ENCODE results near the gene FAM240A.

FAM240A gene

DNA sequence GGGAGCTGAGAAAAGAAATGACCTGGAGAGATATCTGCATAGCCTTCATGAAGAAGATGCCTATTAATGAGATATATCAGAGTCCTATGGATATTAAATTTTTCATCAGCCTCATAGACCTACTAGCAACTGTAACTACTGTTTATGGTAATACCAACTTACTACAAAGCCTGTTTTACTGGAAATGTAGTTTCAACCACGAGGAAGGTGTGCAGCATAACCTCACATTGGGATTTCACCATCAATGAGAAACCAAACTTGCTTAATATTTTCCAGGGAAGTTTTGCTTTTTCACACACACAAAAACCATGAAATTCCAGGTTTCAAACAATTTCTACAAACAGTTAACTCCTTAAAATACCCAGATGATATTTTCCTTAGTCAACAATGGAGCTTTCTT lies 31.4 kb downstream of the FAM240A start:
- TF ChIP-seq ESRRG (CRISPR knock-in tag; IDR thresholded peaks at IDR 0.05) (no peak), CSDC2 (CRISPR knock-in tag; IDR thresholded peaks at IDR 0.05) (no peak), ZNF565 (CRISPR knock-in tag; conservative IDR thresholded peaks at IDR 0.05; ENCODE audit: low read depth) (no peak), ZFP3 (CRISPR knock-in tag; IDR thresholded peaks at IDR 0.05) (no peak), PPARA (CRISPR knock-in tag; IDR thresholded peaks at IDR 0.05; ENCODE audit: borderline replicate concordance) (no peak), ISL1 (CRISPR knock-in tag; IDR thresholded peaks at IDR 0.05) (no peak), GLIS3 (CRISPR knock-in tag; IDR thresholded peaks at IDR 0.05) (no peak), ARNTL (CRISPR knock-in tag; IDR thresholded peaks at IDR 0.05; ENCODE audit: borderline replicate concordance, low read depth) (no peak), ZC3H10 (CRISPR knock-in tag; IDR thresholded peaks at IDR 0.05) (no peak), TCF4 (CRISPR knock-in tag; IDR thresholded peaks at IDR 0.05; ENCODE audit: borderline replicate concordance) (no peak), OSR1 (CRISPR knock-in tag; IDR thresholded peaks at IDR 0.05) (no peak), ZNF8 (CRISPR knock-in tag; IDR thresholded peaks at IDR 0.05) (no peak), SNAI2 (CRISPR knock-in tag; IDR thresholded peaks at IDR 0.05) (no peak)
- TF ChIP-seq, protein P1, sequence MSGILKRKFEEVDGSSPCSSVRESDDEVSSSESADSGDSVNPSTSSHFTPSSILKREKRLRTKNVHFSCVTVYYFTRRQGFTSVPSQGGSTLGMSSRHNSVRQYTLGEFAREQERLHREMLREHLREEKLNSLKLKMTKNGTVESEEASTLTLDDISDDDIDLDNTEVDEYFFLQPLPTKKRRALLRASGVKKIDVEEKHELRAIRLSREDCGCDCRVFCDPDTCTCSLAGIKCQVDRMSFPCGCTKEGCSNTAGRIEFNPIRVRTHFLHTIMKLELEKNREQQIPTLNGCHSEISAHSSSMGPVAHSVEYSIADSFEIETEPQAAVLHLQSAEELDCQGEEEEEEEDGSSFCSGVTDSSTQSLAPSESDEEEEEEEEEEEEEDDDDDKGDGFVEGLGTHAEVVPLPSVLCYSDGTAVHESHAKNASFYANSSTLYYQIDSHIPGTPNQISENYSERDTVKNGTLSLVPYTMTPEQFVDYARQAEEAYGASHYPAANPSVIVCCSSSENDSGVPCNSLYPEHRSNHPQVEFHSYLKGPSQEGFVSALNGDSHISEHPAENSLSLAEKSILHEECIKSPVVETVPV (CRISPR knock-in tag; IDR thresholded peaks at IDR 0.05): no peak
- TF ChIP-seq, protein P2, sequence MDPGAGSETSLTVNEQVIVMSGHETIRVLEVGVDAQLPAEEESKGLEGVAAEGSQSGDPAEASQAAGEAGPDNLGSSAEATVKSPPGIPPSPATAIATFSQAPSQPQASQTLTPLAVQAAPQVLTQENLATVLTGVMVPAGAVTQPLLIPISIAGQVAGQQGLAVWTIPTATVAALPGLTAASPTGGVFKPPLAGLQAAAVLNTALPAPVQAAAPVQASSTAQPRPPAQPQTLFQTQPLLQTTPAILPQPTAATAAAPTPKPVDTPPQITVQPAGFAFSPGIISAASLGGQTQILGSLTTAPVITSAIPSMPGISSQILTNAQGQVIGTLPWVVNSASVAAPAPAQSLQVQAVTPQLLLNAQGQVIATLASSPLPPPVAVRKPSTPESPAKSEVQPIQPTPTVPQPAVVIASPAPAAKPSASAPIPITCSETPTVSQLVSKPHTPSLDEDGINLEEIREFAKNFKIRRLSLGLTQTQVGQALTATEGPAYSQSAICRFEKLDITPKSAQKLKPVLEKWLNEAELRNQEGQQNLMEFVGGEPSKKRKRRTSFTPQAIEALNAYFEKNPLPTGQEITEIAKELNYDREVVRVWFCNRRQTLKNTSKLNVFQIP (CRISPR knock-in tag; IDR thresholded peaks at IDR 0.05; ENCODE audit: borderline replicate concordance, low read depth): no peak
- TF ChIP-seq, protein P3, sequence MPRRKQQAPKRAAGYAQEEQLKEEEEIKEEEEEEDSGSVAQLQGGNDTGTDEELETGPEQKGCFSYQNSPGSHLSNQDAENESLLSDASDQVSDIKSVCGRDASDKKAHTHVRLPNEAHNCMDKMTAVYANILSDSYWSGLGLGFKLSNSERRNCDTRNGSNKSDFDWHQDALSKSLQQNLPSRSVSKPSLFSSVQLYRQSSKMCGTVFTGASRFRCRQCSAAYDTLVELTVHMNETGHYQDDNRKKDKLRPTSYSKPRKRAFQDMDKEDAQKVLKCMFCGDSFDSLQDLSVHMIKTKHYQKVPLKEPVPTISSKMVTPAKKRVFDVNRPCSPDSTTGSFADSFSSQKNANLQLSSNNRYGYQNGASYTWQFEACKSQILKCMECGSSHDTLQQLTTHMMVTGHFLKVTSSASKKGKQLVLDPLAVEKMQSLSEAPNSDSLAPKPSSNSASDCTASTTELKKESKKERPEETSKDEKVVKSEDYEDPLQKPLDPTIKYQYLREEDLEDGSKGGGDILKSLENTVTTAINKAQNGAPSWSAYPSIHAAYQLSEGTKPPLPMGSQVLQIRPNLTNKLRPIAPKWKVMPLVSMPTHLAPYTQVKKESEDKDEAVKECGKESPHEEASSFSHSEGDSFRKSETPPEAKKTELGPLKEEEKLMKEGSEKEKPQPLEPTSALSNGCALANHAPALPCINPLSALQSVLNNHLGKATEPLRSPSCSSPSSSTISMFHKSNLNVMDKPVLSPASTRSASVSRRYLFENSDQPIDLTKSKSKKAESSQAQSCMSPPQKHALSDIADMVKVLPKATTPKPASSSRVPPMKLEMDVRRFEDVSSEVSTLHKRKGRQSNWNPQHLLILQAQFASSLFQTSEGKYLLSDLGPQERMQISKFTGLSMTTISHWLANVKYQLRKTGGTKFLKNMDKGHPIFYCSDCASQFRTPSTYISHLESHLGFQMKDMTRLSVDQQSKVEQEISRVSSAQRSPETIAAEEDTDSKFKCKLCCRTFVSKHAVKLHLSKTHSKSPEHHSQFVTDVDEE (CRISPR knock-in tag; IDR thresholded peaks at IDR 0.05): no peak
- TF ChIP-seq, protein P4, sequence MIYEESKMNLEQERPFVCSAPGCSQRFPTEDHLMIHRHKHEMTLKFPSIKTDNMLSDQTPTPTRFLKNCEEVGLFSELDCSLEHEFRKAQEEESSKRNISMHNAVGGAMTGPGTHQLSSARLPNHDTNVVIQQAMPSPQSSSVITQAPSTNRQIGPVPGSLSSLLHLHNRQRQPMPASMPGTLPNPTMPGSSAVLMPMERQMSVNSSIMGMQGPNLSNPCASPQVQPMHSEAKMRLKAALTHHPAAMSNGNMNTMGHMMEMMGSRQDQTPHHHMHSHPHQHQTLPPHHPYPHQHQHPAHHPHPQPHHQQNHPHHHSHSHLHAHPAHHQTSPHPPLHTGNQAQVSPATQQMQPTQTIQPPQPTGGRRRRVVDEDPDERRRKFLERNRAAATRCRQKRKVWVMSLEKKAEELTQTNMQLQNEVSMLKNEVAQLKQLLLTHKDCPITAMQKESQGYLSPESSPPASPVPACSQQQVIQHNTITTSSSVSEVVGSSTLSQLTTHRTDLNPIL (CRISPR knock-in tag; IDR thresholded peaks at IDR 0.05; ENCODE audit: low read depth): no peak
- no peak for ATAC-seq

DNA sequence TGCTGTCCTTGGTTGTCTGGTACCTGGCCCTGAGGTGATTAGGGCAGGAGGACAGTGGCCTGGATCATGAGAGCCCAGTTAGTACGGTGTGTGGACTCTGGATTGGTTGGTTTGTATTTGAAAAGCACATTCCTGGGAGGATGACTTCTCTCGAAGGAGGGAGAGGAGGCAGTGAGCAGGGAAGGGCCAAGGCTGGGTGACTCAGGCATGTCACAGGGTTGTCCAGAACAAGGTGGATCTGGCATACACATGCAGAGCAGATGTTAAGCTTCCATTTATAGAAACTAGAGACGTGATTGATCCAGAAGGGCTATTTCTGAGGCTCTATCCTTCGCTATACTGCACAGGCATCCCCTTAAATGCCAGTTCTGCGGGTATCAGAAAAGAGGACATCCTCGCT lies 34.4 kb downstream of the FAM240A start:
- peak; percentile 51; the same call in 2 of the 3 replicates for ATAC-seq
- TF ChIP-seq ESRRG (CRISPR knock-in tag; IDR thresholded peaks at IDR 0.05) (no peak), TOX (CRISPR knock-in tag; IDR thresholded peaks at IDR 0.05; ENCODE audit: borderline replicate concordance) (no peak), SNAI2 (CRISPR knock-in tag; IDR thresholded peaks at IDR 0.05) (no peak), OSR1 (CRISPR knock-in tag; IDR thresholded peaks at IDR 0.05) (no peak), PPARA (CRISPR knock-in tag; IDR thresholded peaks at IDR 0.05; ENCODE audit: borderline replicate concordance) (no peak)
- TF ChIP-seq, protein P2 (CRISPR knock-in tag; IDR thresholded peaks at IDR 0.05; ENCODE audit: borderline replicate concordance, low read depth): no peak
- TF ChIP-seq, protein P4 (CRISPR knock-in tag; IDR thresholded peaks at IDR 0.05; ENCODE audit: low read depth): no peak

DNA sequence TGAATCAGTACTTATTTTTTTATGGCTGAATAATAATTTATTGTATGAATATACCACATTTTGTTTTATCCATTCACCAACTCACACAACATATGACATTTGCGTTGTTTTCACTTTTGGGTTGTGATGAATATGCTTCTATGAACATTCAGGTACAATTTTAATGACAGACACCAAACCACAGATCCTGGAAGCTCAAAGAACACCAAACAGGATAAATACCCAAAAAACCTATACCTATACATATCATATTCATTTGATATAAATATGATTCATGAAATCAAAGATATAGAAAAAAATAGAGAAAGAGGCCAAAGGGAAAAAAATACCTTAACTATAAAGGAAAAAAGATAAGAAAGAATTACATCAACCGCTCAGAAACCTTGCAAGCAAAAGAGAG lies 35.8 kb downstream of the FAM240A start:
- no peak for ATAC-seq
- TF ChIP-seq ZNF565 (CRISPR knock-in tag; conservative IDR thresholded peaks at IDR 0.05; ENCODE audit: low read depth) (no peak), GLIS3 (CRISPR knock-in tag; IDR thresholded peaks at IDR 0.05) (no peak), TCF4 (CRISPR knock-in tag; IDR thresholded peaks at IDR 0.05; ENCODE audit: borderline replicate concordance) (no peak), ZFP3 (CRISPR knock-in tag; IDR thresholded peaks at IDR 0.05) (no peak), ISL1 (CRISPR knock-in tag; IDR thresholded peaks at IDR 0.05) (no peak), ARNTL (CRISPR knock-in tag; IDR thresholded peaks at IDR 0.05; ENCODE audit: borderline replicate concordance, low read depth) (no peak), ZNF8 (CRISPR knock-in tag; IDR thresholded peaks at IDR 0.05) (no peak)
- TF ChIP-seq, protein P4 (CRISPR knock-in tag; IDR thresholded peaks at IDR 0.05; ENCODE audit: low read depth): no peak
- TF ChIP-seq, protein P3 (CRISPR knock-in tag; IDR thresholded peaks at IDR 0.05): no peak
